Activated T-helper 1 cell treated with anti-CD3 and anti-CD28 coated beads, Interleukin-12 subunit alpha, Interleukin-12 subunit beta, Interleukin-2, Interleukin-4 antibody, amounts not matched to agents 30 ng/mL and 10 ng/mL and 1 ng/mL, durations not matched to agents 14 hours and 24 hours and 36 hours (primary cell): ENCODE results near the gene NFYC. TPM values are rescaled to one million over a fixed set of nuclear protein-coding genes. Genes with fewer than 3 reads are reported as not detected.

Experiments
- DNase-seq: peaks from one replicate; pipeline ENCODE4 v3.0.0; 2021; ENCODE audit warnings: low spot score
- H3K27ac Mint-ChIP-seq: one replicate; pipeline ENCODE4 v1.8.0; 2021; ENCODE audit warnings: mild to moderate bottlenecking, mixed read lengths
- H3K27me3 Mint-ChIP-seq: one replicate; pipeline ENCODE4 v1.8.0; 2022; ENCODE audit warnings: mild to moderate bottlenecking, moderate library complexity, mixed read lengths; ENCODE audit not compliant: insufficient read depth
- H3K36me3 Mint-ChIP-seq: one replicate; pipeline ENCODE4 v1.8.0; 2021; ENCODE audit warnings: low read depth, mixed read lengths
- H3K4me1 Mint-ChIP-seq: one replicate; pipeline ENCODE4 v1.8.0; 2021; ENCODE audit warnings: low read depth, mixed read lengths
- H3K4me3 Mint-ChIP-seq: one replicate; pipeline ENCODE4 v1.8.0; 2021; ENCODE audit warnings: mild to moderate bottlenecking, moderate library complexity, mixed read lengths
- H3K9me3 Mint-ChIP-seq: one replicate; pipeline ENCODE4 v1.8.0; 2021; ENCODE audit warnings: mixed read lengths
- intact Hi-C: fragments of 100-400 bp; cut with micrococcal nuclease; formaldehyde crosslinking; loops from one replicate; pipeline ENCODE4 v1.15.1; 2024
- total RNA-seq: library from RNA; stranded (reverse); gene quantifications from 2 replicates; pipeline ENCODE4 v1.2.3, GENCODE V29; 2022

The NFYC gene
- total RNA-seq, 1 donor from 2014 or later: 85.1 TPM

DNA sequence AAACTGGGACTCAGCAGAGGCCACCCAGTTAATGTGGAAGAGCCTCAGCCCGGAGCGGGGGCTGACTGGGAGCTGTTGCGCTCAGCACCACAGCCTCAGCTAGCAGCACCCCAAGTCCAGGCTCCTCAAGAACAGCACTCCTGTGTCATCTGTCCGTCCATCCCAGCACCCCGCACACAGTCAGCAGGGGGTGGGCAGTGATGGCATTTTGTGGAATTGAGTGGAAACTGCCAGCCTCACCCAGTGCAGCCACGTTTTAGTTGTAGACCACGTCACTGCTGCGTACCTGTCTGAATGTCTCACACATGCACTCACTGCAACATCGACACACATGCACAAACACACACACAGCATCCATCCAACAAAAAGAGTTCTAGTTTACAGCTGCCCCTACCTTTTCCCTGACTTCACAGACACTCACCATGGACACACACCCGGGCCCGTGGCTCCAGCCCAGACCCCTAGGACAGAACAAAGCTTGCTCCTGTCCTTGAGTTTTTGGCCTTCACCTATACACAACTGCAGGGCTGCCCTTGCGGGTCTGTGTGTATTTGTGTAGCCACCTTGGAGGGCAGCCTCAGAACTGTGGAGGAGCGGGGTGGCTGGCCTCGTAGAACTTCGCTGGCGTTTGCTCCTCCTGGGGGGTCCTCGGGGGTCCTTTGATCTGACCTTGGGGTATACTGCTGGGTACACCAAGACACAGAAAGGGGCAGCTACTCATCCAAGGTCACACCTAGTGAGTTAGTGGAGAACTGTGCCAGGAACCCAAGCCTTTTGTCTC, 97.2 kb downstream of the NFYC start:
- no peaks in the 10 kb centered on the region for H3K9me3 Mint-ChIP-seq
- H3K36me3 Mint-ChIP-seq: peaks cover 2% of the 10 kb centered on the region
- peaks cover 36% of the 10 kb centered on the region for H3K27me3 Mint-ChIP-seq
- intact Hi-C loops: no loop called here
- DNase-seq: no peak
- H3K4me1 Mint-ChIP-seq: no peaks in the 10 kb centered on the region
- H3K4me3 Mint-ChIP-seq: no peak overlapping the region
- no peak overlapping the region for H3K27ac Mint-ChIP-seq

DNA sequence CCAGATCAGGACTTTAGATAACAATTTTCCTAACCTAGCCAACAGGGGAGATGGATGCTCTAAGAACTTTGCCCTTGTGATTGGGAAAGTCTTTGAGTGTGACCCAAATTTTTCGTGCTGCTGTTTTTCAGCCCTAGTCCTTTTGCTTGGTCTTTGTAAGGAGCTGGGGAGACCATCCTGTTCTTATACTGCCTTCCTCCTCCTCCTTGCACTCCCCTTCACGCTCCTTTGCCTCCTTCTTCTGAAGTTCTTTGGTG, 97.8 kb downstream of the NFYC start:
- H3K9me3 Mint-ChIP-seq: no peaks in the 10 kb centered on the region

DNA sequence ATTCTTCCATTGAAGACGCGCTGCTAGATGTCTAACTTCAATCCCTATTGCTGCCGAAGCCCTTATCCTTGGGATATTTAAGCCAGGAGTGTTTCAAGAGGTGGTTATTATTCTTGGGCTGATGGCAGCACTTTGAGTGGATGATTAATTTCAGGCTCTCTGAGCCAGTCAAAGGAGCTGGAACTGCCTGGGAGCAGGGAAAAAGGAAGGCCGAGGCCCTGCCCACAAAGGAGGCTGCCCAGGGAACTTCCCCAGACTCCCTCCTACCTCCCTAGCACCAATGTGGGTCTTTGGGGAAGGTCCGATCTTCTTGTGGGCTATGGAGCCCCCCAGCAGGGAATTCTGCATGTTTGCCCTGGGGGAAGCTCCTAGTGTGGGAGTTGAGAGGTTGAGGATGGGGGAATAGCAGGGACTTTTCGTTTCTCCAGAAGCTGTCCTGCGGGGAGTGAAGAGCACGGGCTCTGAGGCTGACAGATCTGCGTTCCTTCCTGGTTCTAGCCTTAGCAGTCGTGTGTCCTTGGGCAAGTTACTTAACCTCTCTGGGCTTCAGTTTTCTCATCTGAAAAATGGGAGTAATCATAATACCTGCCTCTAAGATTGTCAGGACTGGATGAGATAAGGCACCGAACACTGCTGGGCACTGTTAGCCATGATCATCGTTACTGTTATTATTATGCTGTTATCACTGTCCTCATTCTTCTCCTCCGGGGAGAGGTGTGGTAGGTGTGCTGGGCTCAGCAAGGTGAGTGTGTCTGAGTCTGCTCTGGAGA, 98.3 kb downstream of the NFYC start:
- H3K4me1 Mint-ChIP-seq: no peaks in the 10 kb centered on the region
- H3K4me3 Mint-ChIP-seq: no peak overlapping the region
- H3K27me3 Mint-ChIP-seq: peaks cover 33% of the 10 kb centered on the region
- intact Hi-C loops: no loop called here
- no peaks in the 10 kb centered on the region for H3K9me3 Mint-ChIP-seq
- H3K36me3 Mint-ChIP-seq: peaks cover 2% of the 10 kb centered on the region
- no peak overlapping the region for H3K27ac Mint-ChIP-seq
- no peak for DNase-seq

More for the DNA sequence above, 97.8 kb downstream of the NFYC start:
- Mint-ChIP-seq H3K4me1 (no peaks in the 10 kb centered on the region), H3K27me3 (peaks cover 38% of the 10 kb centered on the region), H3K36me3 (peaks cover 2% of the 10 kb centered on the region), H3K4me3 (no peak overlapping the region), H3K27ac (no peak overlapping the region)
- DNase-seq: no peak
- intact Hi-C loops: no loop called here

DNA sequence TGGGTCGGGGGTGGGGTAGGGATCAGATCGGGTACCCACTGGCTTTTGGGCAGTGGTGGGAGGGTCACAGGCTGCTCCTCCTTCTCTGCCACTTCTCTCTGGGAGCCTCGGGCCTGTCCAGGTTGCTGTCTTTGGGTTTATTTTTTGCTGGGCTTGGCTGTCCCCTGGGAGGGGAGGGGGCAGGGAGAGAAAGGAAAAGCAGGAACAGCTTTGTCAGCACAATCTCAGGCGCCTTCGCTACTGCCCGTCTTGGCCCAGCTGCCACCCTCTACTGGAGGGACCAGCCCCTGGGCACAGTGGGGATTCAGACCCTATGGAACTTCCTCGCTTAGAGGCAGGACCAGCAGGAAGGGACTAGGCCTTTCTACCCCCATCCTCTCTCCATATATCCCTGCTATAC, 100.5 kb downstream of the NFYC start:
- Mint-ChIP-seq H3K27ac (no peak overlapping the region), H3K9me3 (no peaks in the 10 kb centered on the region), H3K4me3 (no peak overlapping the region), H3K36me3 (no peaks in the 10 kb centered on the region), H3K4me1 (peaks cover 17% of the 10 kb centered on the region), H3K27me3 (peaks cover 22% of the 10 kb centered on the region)
- no peak for DNase-seq
- intact Hi-C loops: no loop called here

DNA sequence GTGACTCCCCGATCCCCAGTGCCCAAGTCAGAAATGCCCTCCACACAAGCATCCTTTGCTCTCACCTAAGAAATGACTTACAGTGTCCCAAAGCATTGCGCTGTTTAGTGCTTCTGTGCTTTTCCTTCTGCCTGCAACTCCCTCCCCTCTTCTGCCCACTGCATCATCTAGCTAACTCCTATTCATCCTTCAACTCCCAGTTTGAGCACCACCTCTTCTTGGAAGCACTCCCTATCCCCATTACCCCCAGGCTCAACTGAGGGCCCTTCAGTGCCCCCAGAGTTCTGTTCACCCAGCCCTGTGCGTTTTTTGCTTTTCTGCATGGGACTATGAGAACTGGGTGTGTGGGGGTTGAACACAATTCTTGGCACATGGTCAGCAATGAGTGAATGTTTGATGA, 102.1 kb downstream of the NFYC start:
- H3K4me1 Mint-ChIP-seq: peaks cover 25% of the 10 kb centered on the region
- no peak overlapping the region for H3K4me3 Mint-ChIP-seq
- no peaks in the 10 kb centered on the region for H3K36me3 Mint-ChIP-seq
- no peak overlapping the region for H3K27ac Mint-ChIP-seq
- H3K27me3 Mint-ChIP-seq: peaks cover 16% of the 10 kb centered on the region
- no peaks in the 10 kb centered on the region for H3K9me3 Mint-ChIP-seq
- intact Hi-C loops: no loop called here
- no peak for DNase-seq

DNA sequence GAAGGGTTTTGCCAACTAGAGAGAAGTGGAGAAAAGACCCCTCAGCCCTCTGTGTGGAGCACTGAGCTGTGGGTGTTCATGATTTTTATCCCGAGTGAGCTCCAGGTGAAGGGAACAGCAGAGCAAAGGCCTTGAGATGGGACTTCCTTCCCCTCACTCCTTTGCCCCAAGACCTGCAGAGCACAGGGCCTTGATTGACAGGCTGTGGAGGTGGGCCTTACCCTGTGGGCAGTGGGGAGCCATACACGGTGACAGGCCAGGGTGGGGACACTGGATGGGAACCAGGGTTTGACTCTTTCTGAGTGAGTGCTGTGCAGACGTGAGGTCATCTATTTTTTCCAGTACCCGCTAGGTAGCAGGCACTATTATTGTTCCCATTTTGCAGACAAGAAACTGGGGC, 102.5 kb downstream of the NFYC start:
- Mint-ChIP-seq H3K4me1 (peaks cover 25% of the 10 kb centered on the region), H3K27me3 (peaks cover 13% of the 10 kb centered on the region), H3K36me3 (no peaks in the 10 kb centered on the region), H3K4me3 (no peak overlapping the region), H3K9me3 (no peaks in the 10 kb centered on the region), H3K27ac (no peak overlapping the region)
- no peak for DNase-seq
- intact Hi-C loops: no loop called here

DNA sequence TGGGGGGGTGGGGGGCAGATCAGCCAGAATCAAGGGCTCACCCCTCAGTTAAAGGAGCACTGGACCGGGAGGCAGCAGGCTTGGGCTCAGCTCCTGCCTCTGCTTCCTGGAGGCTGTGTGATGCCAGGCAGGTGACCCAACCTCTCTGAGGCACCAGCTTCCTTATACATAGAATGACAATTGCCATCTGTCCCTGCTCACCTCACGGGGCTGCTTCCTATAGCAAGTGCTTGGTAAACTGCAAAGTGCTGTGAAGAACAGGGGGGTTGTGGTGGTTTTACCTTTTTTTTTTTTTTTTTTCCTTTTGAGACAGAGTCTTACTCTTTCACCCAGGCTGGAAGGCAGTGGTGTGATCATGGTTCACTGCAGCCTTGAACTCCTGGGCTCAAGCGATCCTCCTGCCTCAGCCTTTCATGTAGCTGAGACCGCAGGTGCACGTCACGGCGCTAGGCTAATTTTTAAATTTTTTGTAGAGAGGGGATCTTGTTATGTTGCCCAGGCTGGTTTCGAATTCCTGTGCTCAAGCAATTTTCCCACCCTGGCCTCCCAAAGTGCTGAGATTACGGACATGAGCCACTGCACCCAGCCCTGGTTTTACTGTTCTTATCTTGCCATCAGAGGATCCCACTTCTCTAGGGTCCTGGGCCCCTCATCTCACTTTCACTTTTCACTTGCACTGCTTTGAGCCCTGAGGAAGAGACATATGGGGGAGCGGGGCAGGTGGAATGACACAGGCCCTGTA, 103.6 kb downstream of the NFYC start:
- no peak for DNase-seq

DNA sequence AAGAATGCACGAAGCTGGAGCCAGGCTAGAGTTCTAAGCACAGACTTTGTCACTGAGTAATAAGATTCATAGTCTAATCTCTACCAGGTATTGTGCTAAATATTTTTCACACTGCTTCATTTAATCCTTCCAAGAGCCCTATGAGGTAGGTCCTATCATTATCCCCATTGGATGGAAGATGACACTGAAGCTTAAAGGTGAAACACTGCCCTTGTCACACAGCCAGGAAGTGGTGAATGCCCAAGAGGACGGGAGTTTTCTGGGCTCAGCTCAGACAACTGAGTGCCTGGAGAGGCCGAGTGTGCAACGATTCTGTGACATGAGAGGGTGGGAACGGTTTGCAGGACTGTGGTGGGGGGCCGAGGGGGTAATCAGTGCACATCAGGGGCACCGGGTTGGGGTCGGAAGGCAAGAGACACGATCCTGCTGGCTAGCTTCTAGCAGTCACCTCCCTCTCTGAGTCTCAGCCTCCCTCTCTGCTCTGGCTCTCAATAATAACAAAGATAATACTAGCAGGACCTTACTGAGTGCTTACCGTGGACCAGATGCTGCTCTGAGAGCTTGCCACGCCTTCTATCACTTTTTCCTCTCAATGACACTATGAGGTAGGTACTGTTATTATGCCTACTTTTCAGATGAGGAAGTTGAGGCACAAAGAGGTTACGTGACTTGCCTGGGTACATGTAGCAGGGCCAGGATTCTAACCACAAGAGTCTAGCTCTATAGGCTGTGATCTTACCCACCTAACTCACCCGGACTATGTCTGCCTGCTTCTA, 104.5 kb downstream of the NFYC start:
- intact Hi-C loops: no loop called here
- no peak for DNase-seq
- H3K27ac Mint-ChIP-seq: peak overlapping the region; percentile 79
- H3K4me3 Mint-ChIP-seq: no peak overlapping the region
- H3K36me3 Mint-ChIP-seq: no peaks in the 10 kb centered on the region
- H3K9me3 Mint-ChIP-seq: no peaks in the 10 kb centered on the region
- peaks cover 8% of the 10 kb centered on the region for H3K27me3 Mint-ChIP-seq
- peaks cover 36% of the 10 kb centered on the region for H3K4me1 Mint-ChIP-seq

More for the DNA sequence above, 103.6 kb downstream of the NFYC start:
- H3K27me3 Mint-ChIP-seq: peaks cover 12% of the 10 kb centered on the region
- H3K4me3 Mint-ChIP-seq: no peak overlapping the region
- peak overlapping the region; percentile 12 for H3K27ac Mint-ChIP-seq
- H3K36me3 Mint-ChIP-seq: no peaks in the 10 kb centered on the region
- no peaks in the 10 kb centered on the region for H3K9me3 Mint-ChIP-seq
- H3K4me1 Mint-ChIP-seq: peaks cover 31% of the 10 kb centered on the region
- intact Hi-C loops: no loop called here

DNA sequence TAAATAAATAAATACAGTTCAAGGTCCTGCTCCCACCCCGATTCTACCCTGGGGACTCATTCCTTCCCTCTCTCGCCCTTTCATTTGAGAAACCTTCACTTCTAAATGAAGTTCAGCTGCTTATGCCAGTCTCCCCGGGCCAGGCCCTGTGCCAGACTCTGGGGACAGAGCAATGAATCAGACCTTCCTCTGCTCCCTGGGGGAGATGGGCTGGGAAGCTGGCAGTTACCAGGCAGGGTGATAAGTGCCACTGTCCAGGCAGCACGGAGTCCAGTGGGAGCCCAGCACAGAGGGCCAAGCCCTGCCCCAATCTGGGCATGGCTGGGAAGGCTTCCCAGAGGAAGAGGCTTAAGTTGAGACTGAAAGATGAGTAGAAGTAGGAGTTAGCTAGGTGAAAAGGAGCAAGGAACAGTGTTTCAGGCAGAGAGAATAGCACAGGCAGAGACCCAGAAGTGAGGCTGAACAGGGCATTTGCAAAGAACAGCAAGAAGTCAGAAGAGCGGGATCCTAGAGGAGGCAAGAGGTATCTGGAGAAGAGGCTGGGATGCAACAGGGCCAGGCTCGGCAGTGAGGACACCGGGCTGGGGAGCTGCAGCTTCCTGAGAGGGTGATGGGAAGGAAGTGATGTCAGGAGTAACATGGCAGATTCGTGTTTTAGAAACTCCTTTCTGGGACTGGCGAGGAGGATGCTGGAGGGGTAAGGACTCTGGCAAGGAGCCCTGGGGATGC, 105.6 kb downstream of the NFYC start:
- no peak for DNase-seq
- peak overlapping the region; percentile 12 for H3K4me3 Mint-ChIP-seq
- intact Hi-C loops: no loop called here
- peaks cover 47% of the 10 kb centered on the region for H3K4me1 Mint-ChIP-seq
- H3K27ac Mint-ChIP-seq: peak overlapping the region; percentile 81
- no peaks in the 10 kb centered on the region for H3K9me3 Mint-ChIP-seq
- H3K36me3 Mint-ChIP-seq: no peaks in the 10 kb centered on the region
- H3K27me3 Mint-ChIP-seq: peaks cover 5% of the 10 kb centered on the region

DNA sequence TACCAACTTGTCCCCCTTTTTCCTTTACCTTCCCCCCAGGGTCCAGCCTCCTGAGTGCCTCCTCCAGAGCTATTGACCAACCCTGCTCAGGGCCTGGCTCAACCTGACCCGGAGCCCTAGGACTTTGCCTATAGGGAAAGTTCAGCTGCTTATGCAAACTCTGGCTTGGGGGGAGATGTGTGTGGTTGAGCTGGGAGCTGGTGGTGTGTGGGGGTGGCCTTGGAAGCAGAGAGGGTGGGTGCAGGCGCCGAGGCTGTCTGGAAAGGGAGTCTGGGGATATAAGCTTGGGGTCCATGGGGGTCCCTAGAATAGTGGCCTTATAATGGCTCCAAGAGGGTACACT, 106.1 kb downstream of the NFYC start:
- H3K4me3 Mint-ChIP-seq: no peak overlapping the region
- intact Hi-C loops: no loop called here
- H3K4me1 Mint-ChIP-seq: peaks cover 49% of the 10 kb centered on the region

DNA sequence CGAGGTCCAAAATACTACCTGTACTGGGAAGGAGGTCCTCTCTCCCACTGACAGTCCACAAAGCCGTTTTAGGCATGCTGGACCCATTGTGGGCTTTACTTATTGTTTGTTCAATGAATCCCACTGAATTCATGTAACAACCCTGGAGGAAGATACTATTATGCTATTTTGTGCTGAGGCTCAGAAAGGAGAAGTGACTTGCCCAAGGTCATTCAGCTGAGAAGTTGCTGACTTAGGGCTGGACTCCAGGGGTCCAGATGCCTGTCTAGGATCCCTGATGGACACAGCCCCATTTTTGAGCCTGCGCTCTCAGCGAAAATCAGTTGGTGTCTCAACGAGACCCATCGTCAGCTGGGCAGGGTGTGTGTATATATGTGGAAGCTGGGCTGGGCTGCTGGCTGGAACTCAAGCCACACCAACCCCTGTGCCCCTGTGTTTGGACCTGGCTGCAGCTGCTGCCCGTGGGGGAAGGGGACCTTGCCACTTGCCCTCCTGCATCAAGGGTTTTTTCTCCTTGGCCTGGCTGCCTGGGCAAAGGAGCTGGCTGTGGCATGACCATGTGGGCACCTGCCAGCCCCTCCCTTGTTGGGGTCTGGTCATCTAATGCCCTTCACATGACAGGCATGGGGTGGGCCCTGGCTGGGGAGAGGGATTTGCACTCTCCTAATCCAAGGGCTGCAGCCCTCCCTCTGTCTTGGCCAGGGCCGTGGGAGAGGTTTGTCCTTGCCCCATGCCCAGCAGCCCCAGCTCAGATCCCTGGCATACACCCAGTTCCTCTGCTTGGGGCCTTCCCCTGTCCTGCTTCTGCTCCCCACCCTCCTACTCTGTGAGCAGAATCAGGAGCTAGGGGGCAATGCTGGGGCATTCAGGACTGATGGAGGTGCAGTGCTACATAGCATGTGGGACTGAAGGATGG, 107.1 kb downstream of the NFYC start:
- Mint-ChIP-seq H3K27me3 (peaks cover 3% of the 10 kb centered on the region), H3K4me1 (peaks cover 51% of the 10 kb centered on the region), H3K9me3 (no peaks in the 10 kb centered on the region), H3K27ac (no peak overlapping the region), H3K4me3 (no peak overlapping the region), H3K36me3 (no peaks in the 10 kb centered on the region)
- no peak for DNase-seq
- intact Hi-C loops: no loop called here

More for the DNA sequence above, 106.1 kb downstream of the NFYC start:
- Mint-ChIP-seq H3K27me3 (peaks cover 3% of the 10 kb centered on the region), H3K36me3 (no peaks in the 10 kb centered on the region), H3K9me3 (no peaks in the 10 kb centered on the region), H3K27ac (peak overlapping the region; percentile 81)
- no peak for DNase-seq
